ENCODE data around the gene DLGAP4.

Gene DLGAP4

DNA sequence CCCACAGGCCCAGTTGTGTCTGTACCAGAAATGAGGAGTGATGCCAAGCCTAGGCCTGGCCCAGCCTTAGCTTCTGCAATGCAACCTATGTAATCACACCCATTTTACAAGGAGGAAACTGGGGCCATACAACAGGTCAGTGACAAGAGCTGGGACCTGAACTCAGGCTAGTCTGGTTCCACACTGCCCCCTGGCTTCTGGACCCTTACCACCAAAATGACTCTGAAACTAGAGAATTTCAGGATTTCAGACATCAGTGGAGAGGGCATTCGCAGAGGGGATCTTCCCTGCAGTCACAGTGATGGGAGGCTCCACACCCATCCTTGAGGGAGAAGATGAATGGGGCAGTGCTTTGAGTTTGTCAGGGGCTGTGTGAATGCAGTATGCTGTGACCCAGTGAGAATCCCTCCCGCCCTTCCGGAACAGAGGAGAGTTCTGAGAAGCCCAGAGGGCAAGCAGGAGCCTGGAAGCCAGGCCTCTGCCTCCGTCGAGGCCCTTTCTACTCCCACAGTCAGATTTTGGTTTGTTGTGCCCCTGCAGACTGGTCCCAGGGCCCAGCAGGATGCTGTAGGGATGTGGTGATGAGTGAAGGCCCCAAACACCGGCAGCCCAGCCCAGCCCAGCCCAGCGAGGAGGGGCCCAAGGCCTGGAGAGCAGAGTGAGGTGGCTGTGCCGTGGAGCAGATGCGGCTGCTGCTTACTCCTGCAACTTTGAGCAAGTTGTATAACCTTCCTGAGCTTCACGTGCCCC lies 187.1 kb downstream of the DLGAP4 start:
- peaks cover 39% of the 10 kb centered on the region for H3K36me3 ChIP-seq (ENCODE audit: insufficient read depth, low read length)
- H3K4me1 ChIP-seq (ENCODE audit: insufficient read depth, low read length): peaks cover 13% of the 10 kb centered on the region
- no peaks in the 10 kb centered on the region for H3K27me3 ChIP-seq (ENCODE audit: insufficient read depth, low read length)

DNA sequence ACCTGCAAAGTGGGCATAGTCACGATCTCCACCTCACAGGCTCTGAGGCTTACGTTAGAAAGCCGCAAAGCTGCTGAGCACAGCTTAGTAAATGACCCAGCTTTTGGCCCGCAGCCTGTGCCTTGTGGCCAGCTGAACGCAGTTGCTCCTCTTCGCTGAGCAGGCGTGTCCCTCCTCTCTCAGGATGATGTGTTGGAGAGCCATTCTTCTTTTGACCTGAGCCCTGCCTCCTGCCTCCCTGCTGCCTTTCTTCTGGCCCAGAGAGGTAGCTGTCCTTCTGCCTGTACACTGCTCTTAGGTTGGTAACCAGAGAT lies 187.6 kb downstream of the DLGAP4 start:
- no peaks in the 10 kb centered on the region for H3K9me3 ChIP-seq (ENCODE audit: low read length)
- no peak overlapping the region for H3K4me3 ChIP-seq (ENCODE audit: low read length)
- H2AFZ ChIP-seq (ENCODE audit: low read depth, low read length): no peak overlapping the region
- no peaks in the 10 kb centered on the region for H3K27me3 ChIP-seq (ENCODE audit: insufficient read depth, low read length)
- H3K4me1 ChIP-seq (ENCODE audit: insufficient read depth, low read length): peaks cover 17% of the 10 kb centered on the region
- H3K36me3 ChIP-seq (ENCODE audit: insufficient read depth, low read length): peaks cover 43% of the 10 kb centered on the region

More for the DNA sequence above, 187.1 kb downstream of the DLGAP4 start:
- Histone ChIP-seq H3K4me3 (ENCODE audit: low read length) (no peak overlapping the region), H3K9me3 (ENCODE audit: low read length) (no peaks in the 10 kb centered on the region), H2AFZ (ENCODE audit: low read depth, low read length) (no peak overlapping the region)

DNA sequence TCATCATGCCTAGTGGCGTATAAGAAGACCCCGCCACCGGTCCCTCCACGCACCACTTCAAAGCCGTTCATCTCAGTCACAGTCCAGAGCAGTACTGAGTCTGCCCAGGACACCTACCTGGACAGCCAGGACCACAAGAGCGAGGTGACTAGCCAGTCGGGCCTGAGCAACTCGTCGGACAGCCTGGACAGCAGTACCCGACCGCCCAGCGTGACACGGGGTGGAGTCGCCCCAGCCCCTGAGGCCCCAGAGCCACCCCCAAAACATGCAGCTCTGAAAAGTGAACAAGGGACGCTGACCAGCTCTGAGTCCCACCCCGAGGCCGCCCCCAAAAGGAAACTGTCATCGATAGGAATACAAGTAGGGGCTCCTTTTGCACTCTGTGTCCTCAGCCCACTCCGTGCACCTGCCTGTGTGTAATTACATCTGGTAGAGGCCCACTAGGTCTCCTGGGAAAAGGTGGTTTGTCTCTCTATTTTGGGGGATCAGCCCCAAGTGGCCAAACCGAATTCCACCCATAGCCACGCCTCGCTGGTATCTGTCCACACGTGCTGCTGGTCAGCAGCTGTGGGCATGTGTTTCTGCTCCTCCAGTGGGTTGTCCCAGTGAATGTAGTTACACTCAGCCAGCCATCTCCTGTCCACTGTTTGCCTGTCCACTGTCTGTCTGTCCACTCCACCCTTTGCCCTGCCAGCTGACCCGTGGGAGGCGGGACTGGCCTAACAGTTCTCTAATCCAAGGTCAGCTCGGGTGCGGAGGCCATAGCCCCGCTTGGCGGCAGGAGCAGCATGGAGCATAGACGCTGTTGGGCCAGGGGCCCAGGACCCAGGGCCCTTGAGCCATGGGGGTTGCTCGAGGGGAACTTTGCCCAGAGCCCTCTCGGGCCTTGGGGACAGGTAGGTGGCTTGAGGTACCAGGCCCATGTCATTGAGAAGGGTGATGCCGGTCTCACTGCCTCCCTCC lies 190.8 kb downstream of the DLGAP4 start:
- H3K4me3 ChIP-seq (ENCODE audit: low read length): no peak overlapping the region
- H2AFZ ChIP-seq (ENCODE audit: low read depth, low read length): no peak overlapping the region
- H3K36me3 ChIP-seq (ENCODE audit: insufficient read depth, low read length): peaks cover 69% of the 10 kb centered on the region
- H3K27me3 ChIP-seq (ENCODE audit: insufficient read depth, low read length): no peaks in the 10 kb centered on the region
- H3K9me3 ChIP-seq (ENCODE audit: low read length): no peaks in the 10 kb centered on the region
- peaks cover 17% of the 10 kb centered on the region for H3K4me1 ChIP-seq (ENCODE audit: insufficient read depth, low read length)

DNA sequence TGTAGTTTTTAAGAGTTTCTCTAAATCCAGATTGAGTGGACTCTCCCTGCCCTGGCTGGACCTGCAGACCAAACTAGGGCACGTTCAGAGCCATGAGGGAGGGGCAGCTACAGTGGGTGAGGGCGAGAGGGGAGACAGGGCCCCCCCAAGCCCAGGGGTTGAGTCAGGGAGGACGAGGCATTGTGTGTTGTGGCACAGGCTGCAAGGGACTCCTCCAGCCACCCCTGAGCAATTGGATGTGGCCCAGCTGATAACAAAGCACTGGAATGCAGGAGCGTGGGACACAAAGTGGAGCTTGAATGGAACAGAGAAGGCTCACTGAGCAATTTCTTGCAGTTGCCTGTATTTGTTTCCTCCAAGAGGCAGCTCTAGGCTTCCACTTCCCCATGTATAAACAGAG lies 191.7 kb downstream of the DLGAP4 start:
- Histone ChIP-seq H3K27me3 (ENCODE audit: insufficient read depth, low read length) (no peaks in the 10 kb centered on the region), H3K9me3 (ENCODE audit: low read length) (no peaks in the 10 kb centered on the region), H3K36me3 (ENCODE audit: insufficient read depth, low read length) (peaks cover 69% of the 10 kb centered on the region), H3K4me3 (ENCODE audit: low read length) (no peak overlapping the region), H3K4me1 (ENCODE audit: insufficient read depth, low read length) (peaks cover 17% of the 10 kb centered on the region), H2AFZ (ENCODE audit: low read depth, low read length) (no peak overlapping the region)

DNA sequence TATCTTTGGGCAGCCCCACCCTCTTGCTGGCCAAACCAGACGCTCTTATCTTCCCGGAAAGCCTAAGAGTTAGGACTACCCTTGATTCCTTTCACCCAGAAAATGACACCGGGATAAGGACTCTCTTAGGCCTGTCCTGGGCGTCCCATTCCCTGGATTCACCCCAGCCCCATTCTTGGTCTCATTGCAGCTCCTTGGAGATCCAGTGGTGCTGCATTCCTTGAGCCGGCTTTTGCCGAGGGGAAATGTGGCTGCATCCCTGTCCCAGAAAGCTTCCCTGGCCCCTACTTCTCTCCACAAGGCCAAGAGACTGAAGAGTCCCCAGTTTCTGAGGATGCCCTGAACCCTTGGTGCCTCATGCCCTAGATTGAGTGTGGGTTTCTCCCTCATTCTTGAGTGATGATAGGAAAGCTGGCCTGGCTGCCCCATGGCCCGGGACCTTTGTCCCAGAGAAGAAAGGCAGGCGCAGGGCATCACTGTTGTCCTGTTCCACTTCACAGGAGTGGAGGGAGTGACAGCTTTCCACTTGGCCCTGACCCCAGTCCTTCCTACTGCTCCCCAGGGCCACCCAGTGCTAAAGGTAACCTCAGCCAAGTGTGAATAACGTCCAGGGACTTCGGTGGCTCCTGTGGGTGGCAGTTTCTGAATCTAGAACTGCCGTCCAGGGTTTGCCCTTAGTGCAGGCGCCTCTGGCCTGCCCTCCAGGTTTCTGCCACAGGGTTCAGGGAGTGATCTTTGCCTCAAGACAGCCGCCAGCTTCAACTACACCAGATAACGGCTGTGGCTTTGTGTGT lies 192.4 kb downstream of the DLGAP4 start:
- Histone ChIP-seq H3K36me3 (ENCODE audit: insufficient read depth, low read length) (peaks cover 70% of the 10 kb centered on the region), H3K27me3 (ENCODE audit: insufficient read depth, low read length) (no peaks in the 10 kb centered on the region), H3K4me3 (ENCODE audit: low read length) (no peak overlapping the region), H3K4me1 (ENCODE audit: insufficient read depth, low read length) (peaks cover 17% of the 10 kb centered on the region), H2AFZ (ENCODE audit: low read depth, low read length) (no peak overlapping the region), H3K9me3 (ENCODE audit: low read length) (no peaks in the 10 kb centered on the region)

DNA sequence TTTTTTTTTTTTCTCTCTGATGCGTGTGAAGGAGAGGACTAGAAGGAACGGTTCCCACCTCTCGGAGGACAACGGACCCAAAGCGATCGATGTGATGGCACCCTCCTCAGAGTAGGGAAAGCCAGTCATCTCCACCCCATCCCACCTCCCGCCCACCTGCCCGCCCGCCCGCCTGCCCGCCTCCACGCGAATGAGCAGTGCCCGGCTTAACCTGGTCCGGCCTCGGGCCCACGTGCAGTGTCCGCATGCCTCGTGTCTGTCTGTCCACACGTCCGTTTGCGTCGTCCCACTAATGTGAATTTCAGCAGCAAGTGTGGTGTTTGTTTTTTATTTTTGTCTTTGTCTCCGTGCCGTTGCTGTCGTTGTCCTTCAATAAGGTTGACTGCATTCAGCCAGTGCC lies 193.1 kb downstream of the DLGAP4 start:
- H3K36me3 ChIP-seq (ENCODE audit: insufficient read depth, low read length): peaks cover 76% of the 10 kb centered on the region
- H2AFZ ChIP-seq (ENCODE audit: low read depth, low read length): no peak overlapping the region
- H3K4me3 ChIP-seq (ENCODE audit: low read length): no peak overlapping the region
- H3K27me3 ChIP-seq (ENCODE audit: insufficient read depth, low read length): no peaks in the 10 kb centered on the region
- H3K9me3 ChIP-seq (ENCODE audit: low read length): no peaks in the 10 kb centered on the region
- H3K4me1 ChIP-seq (ENCODE audit: insufficient read depth, low read length): peaks cover 17% of the 10 kb centered on the region

DNA sequence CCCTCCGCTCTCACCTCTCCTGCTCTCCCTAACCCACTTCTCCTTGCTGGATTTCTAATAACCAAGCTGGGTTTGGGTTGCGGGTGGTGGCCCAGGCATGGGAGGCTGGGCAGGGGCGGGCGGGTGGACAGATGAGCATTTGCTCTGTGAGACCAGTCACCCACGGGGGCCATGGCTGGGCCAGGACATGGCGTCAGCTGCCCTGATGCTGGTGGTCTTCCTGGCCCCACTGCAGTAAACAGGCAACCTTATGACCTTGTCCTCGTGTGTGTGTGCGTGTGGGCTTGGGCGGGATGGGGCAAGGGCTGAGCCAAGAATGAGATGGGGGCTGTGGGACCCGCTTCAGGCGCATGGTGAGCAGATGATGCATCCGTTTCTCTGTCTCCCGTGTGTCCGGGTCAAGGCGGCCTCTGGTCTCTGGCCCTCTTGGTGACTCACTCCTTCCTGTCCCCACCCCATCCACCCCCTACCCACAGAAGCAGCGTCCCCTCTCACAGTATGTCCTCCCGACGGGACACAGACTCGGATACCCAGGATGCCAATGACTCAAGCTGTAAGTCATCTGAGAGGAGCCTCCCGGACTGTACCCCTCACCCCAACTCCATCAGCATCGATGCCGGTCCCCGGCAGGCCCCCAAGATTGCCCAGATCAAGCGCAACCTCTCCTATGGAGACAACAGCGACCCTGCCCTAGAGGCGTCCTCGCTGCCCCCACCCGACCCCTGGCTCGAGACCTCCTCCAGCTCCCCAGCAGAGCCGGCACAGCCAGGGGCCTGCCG lies 193.8 kb downstream of the DLGAP4 start:
- H3K36me3 ChIP-seq (ENCODE audit: insufficient read depth, low read length): peaks cover 83% of the 10 kb centered on the region

DNA sequence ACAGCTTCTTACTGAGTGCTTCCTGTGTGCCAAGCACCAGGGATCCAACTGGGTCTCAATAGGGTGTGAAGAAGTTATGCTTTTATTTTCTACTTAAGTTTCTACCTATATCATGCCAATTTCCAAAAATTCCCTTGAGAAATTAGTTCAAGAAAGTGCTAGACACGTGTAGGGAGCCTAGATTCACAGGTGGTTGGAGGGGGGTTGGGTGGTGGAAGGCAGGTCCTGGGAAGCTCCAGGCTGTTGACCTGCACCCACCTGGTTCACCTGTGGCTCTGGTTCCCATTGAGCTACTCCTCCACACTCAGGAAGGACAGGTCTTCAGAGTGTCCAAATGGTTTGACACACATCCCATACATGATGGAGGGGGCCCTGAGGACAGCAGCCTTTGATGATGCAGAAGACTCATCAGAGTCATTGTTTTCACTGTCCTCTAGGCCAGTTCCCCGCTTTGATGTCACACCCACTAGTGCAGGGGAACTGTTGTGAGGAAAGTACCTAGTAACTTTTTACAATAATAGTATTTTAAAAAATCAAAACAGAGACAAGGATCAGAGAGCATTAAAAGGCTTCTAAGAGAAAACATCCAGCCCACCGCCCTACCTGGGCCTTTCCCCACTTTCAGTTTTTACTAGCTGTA lies 195.3 kb downstream of the DLGAP4 start:
- Histone ChIP-seq H3K4me3 (ENCODE audit: low read length) (no peak overlapping the region), H3K27me3 (ENCODE audit: insufficient read depth, low read length) (no peaks in the 10 kb centered on the region), H2AFZ (ENCODE audit: low read depth, low read length) (no peak overlapping the region), H3K36me3 (ENCODE audit: insufficient read depth, low read length) (peaks cover 87% of the 10 kb centered on the region), H3K9me3 (ENCODE audit: low read length) (no peaks in the 10 kb centered on the region), H3K4me1 (ENCODE audit: insufficient read depth, low read length) (peaks cover 17% of the 10 kb centered on the region)

More for the DNA sequence above, 193.8 kb downstream of the DLGAP4 start:
- Histone ChIP-seq H2AFZ (ENCODE audit: low read depth, low read length) (no peak overlapping the region), H3K9me3 (ENCODE audit: low read length) (no peaks in the 10 kb centered on the region), H3K27me3 (ENCODE audit: insufficient read depth, low read length) (no peaks in the 10 kb centered on the region), H3K4me3 (ENCODE audit: low read length) (no peak overlapping the region), H3K4me1 (ENCODE audit: insufficient read depth, low read length) (peaks cover 17% of the 10 kb centered on the region)

DNA sequence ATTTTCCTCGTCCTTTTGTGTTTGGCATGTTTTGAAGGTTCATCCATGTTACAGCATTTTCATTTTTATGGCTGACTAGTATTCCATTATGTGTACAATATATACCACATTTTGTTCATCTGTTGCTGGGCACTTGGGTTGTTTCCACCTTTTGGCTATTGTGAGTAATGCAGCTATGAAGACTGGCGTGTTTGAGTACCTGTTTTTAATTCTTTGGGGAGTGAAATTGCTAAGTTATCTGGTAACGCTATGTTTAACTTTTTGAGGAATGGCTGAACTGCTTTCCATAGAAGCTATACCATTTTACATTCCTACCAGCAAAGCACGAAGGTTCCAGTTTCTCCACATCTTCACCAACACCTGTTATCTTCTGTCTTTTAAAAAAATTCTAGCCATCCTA lies 198.2 kb downstream of the DLGAP4 start:
- Histone ChIP-seq H3K36me3 (ENCODE audit: insufficient read depth, low read length) (peaks cover 83% of the 10 kb centered on the region), H3K9me3 (ENCODE audit: low read length) (no peaks in the 10 kb centered on the region)

DNA sequence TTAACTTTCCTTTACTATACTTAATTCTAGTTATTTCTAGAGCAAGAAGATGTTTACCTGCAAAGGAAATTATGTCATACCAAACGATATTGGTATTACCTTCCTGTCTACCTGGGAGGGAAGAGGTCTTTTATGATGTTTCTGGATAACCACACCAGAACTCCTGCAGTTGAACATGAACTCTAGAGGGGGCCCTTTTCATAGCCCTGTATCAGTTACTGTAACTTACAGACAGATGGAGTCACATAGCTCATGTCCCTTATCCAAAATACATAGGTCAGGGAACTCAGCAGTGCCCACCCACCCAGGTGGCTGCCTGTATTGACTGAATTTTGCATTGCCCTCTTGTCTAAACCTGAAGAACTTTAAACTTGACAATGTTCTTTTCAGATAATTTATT lies 200.1 kb downstream of the DLGAP4 start:
- H3K27me3 ChIP-seq (ENCODE audit: insufficient read depth, low read length): no peaks in the 10 kb centered on the region
- H2AFZ ChIP-seq (ENCODE audit: low read depth, low read length): no peak overlapping the region
- no peaks in the 10 kb centered on the region for H3K9me3 ChIP-seq (ENCODE audit: low read length)
- no peak overlapping the region for H3K4me3 ChIP-seq (ENCODE audit: low read length)
- no peaks in the 10 kb centered on the region for H3K4me1 ChIP-seq (ENCODE audit: insufficient read depth, low read length)
- peaks cover 81% of the 10 kb centered on the region for H3K36me3 ChIP-seq (ENCODE audit: insufficient read depth, low read length)

More for the DNA sequence above, 198.2 kb downstream of the DLGAP4 start:
- Histone ChIP-seq H3K27me3 (ENCODE audit: insufficient read depth, low read length) (no peaks in the 10 kb centered on the region), H3K4me1 (ENCODE audit: insufficient read depth, low read length) (no peaks in the 10 kb centered on the region), H2AFZ (ENCODE audit: low read depth, low read length) (no peak overlapping the region), H3K4me3 (ENCODE audit: low read length) (no peak overlapping the region)

DNA sequence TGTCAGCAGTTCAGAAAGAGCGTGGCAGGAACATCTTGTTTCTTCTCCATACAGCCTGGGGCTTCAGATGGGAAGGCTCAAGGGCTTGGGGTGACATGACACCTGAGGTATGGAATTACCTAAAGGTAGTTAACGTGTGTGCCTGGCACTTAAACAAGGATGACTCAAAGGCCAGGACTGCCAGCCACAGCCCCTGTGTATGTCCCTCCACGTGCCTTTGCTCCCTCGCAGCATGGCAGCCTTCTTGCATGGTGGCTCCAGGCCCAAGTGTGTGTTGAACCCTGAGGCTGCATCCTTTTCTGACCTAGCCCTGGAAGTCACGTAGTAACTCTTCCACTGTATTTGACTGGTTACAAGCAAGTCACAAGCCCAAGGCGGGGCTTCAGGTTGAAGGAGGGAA lies 201.6 kb downstream of the DLGAP4 start:
- Histone ChIP-seq H3K9me3 (ENCODE audit: low read length) (no peaks in the 10 kb centered on the region), H3K27me3 (ENCODE audit: insufficient read depth, low read length) (no peaks in the 10 kb centered on the region), H3K36me3 (ENCODE audit: insufficient read depth, low read length) (peaks cover 82% of the 10 kb centered on the region), H2AFZ (ENCODE audit: low read depth, low read length) (no peak overlapping the region), H3K4me1 (ENCODE audit: insufficient read depth, low read length) (no peaks in the 10 kb centered on the region), H3K4me3 (ENCODE audit: low read length) (no peak overlapping the region)
